ENCODE data around the gene NOL3. TPM values are rescaled to one million over a fixed set of nuclear protein-coding genes. Genes with fewer than 3 reads are reported as not detected.

NOL3 gene
- total and polyA plus RNA-seq, 9 of the 15 experiments (the other 6 are each of a cell fraction or from before 2014, with no cell fraction given), result 0.45 to 14.0 (median 5.4) TPM

DNA sequence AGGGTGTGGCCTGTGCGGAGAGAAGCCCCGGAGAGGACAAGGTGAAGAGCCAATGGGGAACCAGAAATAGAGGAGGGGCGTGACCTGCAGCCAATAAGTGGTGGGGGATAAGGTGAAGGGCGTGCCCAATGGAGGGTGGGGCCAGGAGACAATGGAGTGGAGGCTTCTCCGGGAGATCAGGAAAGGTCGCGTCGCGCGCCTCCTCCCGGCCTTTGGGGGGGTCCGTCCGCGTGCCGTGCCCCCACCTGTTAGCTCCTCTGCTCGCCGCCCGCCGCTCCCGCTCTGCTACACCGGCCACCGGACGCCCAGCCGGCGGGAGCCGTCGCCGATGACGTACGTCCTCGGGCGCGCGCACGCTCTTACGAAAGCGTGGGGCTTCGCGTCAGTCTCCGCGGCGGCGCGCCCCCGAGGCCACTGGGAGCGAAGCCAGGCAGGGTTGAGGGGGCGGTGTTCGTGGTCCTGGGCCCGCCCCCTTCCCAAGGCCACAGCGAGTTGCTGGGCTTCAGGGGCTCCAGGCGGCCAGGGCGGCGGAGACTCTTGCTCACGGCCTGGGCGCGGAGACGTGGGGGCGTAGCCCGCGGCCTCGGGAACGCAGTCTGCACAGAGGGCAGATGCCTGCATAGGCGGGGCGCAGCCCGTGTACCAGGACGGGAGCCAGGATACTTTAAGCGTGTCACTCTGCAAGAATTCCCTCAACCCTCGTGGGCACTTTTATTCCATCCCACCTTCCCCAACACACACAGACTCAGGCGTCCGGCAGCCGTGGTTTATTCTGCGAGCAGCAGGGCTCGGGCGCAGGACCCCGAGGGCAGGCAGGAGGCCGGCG is 13.5 kb downstream of the NOL3 start, which contains the start of gene MATCAP1 (continued):
- TF ChIP-seq, protein P1, sequence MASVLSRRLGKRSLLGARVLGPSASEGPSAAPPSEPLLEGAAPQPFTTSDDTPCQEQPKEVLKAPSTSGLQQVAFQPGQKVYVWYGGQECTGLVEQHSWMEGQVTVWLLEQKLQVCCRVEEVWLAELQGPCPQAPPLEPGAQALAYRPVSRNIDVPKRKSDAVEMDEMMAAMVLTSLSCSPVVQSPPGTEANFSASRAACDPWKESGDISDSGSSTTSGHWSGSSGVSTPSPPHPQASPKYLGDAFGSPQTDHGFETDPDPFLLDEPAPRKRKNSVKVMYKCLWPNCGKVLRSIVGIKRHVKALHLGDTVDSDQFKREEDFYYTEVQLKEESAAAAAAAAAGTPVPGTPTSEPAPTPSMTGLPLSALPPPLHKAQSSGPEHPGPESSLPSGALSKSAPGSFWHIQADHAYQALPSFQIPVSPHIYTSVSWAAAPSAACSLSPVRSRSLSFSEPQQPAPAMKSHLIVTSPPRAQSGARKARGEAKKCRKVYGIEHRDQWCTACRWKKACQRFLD (CRISPR knock-in tag; IDR thresholded peaks at IDR 0.05), result peak; percentile 79
- TF ChIP-seq, protein P2, sequence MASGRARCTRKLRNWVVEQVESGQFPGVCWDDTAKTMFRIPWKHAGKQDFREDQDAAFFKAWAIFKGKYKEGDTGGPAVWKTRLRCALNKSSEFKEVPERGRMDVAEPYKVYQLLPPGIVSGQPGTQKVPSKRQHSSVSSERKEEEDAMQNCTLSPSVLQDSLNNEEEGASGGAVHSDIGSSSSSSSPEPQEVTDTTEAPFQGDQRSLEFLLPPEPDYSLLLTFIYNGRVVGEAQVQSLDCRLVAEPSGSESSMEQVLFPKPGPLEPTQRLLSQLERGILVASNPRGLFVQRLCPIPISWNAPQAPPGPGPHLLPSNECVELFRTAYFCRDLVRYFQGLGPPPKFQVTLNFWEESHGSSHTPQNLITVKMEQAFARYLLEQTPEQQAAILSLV (tag; IDR thresholded peaks at IDR 0.05), result no peak
- peak; percentile 43; the same call in 1 of the 2 replicates for TF ChIP-seq PML (IDR thresholded peaks at IDR 0.05; ENCODE audit: low read length)
- no peak for TF ChIP-seq ZNF3 (CRISPR knock-in tag; IDR thresholded peaks at IDR 0.05)
- TF ChIP-seq SRSF9 (IDR thresholded peaks at IDR 0.05; ENCODE audit: borderline replicate concordance, low read depth, low read length), result no peak
- TF ChIP-seq, protein P3, sequence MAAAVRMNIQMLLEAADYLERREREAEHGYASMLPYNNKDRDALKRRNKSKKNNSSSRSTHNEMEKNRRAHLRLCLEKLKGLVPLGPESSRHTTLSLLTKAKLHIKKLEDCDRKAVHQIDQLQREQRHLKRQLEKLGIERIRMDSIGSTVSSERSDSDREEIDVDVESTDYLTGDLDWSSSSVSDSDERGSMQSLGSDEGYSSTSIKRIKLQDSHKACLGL (CRISPR knock-in tag; IDR thresholded peaks at IDR 0.05; ENCODE audit: borderline replicate concordance, poor library complexity, severe bottlenecking), result no peak
- TF ChIP-seq FIP1L1 (IDR thresholded peaks at IDR 0.05; ENCODE audit: low read depth, low read length, poor library complexity, severe bottlenecking), result peak; percentile 71
- TF ChIP-seq, protein P4, sequence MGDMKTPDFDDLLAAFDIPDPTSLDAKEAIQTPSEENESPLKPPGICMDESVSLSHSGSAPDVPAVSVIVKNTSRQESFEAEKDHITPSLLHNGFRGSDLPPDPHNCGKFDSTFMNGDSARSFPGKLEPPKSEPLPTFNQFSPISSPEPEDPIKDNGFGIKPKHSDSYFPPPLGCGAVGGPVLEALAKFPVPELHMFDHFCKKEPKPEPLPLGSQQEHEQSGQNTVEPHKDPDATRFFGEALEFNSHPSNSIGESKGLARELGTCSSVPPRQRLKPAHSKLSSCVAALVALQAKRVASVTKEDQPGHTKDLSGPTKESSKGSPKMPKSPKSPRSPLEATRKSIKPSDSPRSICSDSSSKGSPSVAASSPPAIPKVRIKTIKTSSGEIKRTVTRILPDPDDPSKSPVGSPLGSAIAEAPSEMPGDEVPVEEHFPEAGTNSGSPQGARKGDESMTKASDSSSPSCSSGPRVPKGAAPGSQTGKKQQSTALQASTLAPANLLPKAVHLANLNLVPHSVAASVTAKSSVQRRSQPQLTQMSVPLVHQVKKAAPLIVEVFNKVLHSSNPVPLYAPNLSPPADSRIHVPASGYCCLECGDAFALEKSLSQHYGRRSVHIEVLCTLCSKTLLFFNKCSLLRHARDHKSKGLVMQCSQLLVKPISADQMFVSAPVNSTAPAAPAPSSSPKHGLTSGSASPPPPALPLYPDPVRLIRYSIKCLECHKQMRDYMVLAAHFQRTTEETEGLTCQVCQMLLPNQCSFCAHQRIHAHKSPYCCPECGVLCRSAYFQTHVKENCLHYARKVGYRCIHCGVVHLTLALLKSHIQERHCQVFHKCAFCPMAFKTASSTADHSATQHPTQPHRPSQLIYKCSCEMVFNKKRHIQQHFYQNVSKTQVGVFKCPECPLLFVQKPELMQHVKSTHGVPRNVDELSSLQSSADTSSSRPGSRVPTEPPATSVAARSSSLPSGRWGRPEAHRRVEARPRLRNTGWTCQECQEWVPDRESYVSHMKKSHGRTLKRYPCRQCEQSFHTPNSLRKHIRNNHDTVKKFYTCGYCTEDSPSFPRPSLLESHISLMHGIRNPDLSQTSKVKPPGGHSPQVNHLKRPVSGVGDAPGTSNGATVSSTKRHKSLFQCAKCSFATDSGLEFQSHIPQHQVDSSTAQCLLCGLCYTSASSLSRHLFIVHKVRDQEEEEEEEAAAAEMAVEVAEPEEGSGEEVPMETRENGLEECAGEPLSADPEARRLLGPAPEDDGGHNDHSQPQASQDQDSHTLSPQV (IDR thresholded peaks at IDR 0.05), result no peak
- TF ChIP-seq SRSF1 (IDR thresholded peaks at IDR 0.05; ENCODE audit: low read depth, low read length), result no peak
- TF ChIP-seq NCOA6 (IDR thresholded peaks at IDR 0.05), result peak; percentile 66; the same call in 1 of the 2 replicates
- peak; percentile 88 for TF ChIP-seq NFIC (IDR thresholded peaks at IDR 0.05)
- TF ChIP-seq, protein P5, sequence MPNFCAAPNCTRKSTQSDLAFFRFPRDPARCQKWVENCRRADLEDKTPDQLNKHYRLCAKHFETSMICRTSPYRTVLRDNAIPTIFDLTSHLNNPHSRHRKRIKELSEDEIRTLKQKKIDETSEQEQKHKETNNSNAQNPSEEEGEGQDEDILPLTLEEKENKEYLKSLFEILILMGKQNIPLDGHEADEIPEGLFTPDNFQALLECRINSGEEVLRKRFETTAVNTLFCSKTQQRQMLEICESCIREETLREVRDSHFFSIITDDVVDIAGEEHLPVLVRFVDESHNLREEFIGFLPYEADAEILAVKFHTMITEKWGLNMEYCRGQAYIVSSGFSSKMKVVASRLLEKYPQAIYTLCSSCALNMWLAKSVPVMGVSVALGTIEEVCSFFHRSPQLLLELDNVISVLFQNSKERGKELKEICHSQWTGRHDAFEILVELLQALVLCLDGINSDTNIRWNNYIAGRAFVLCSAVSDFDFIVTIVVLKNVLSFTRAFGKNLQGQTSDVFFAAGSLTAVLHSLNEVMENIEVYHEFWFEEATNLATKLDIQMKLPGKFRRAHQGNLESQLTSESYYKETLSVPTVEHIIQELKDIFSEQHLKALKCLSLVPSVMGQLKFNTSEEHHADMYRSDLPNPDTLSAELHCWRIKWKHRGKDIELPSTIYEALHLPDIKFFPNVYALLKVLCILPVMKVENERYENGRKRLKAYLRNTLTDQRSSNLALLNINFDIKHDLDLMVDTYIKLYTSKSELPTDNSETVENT (CRISPR knock-in tag; IDR thresholded peaks at IDR 0.05), result peak; percentile 49; the same call in 1 of the 2 replicates
- TF ChIP-seq U2AF1 (optimal IDR thresholded peaks at IDR 0.05; ENCODE audit: low read depth, low read length), result peak; percentile 61
- no peak for TF ChIP-seq TFAM (CRISPR knock-in tag; conservative IDR thresholded peaks at IDR 0.05)
- TF ChIP-seq TAF1 (IDR thresholded peaks at IDR 0.05; ENCODE audit: control insufficient read depth, extremely low read depth, insufficient read depth, low read length, severe bottlenecking), result peak; percentile 36
- TF ChIP-seq HNRNPLL (IDR thresholded peaks at IDR 0.05; ENCODE audit: low read depth, low read length, poor library complexity, severe bottlenecking), result peak; percentile 44
- TF ChIP-seq TEAD1 (CRISPR knock-in tag; IDR thresholded peaks at IDR 0.05), result no peak
